ENCODE measurements around the gene TTF2.

TTF2 gene

GRCh38 chr1:117034791-117035290 lies 25.3 kb upstream of the TTF2 start:
- no peak for TF ChIP-seq CTCF (IDR thresholded peaks at IDR 0.05; ENCODE audit: insufficient read depth, low read length, poor library complexity, severe bottlenecking)
- Histone ChIP-seq H3K36me3 (ENCODE audit: control insufficient read depth, insufficient read depth, low read length) (no peaks in the 10 kb centered on the region), H3K27me3 (replicated peaks; ENCODE audit: control insufficient read depth, insufficient read depth, low read length) (no peaks in the 10 kb centered on the region), H3K4me3 (replicated peaks; ENCODE audit: low read depth, low read length) (no peak overlapping the region)
- DNase-seq (ENCODE audit: extremely low read depth, insufficient read length) = no peak

GRCh38 chr1:117036018-117036461 lies 24.1 kb upstream of the TTF2 start:
- Histone ChIP-seq H3K36me3 (ENCODE audit: control insufficient read depth, insufficient read depth, low read length) (no peaks in the 10 kb centered on the region), H3K4me3 (replicated peaks; ENCODE audit: low read depth, low read length) (no peak overlapping the region), H3K27me3 (replicated peaks; ENCODE audit: control insufficient read depth, insufficient read depth, low read length) (no peaks in the 10 kb centered on the region)
- no peak for DNase-seq (ENCODE audit: extremely low read depth, insufficient read length)
- no peak for TF ChIP-seq CTCF (IDR thresholded peaks at IDR 0.05; ENCODE audit: insufficient read depth, low read length, poor library complexity, severe bottlenecking)

- no peak overlapping the region for H3K4me3 ChIP-seq (replicated peaks; ENCODE audit: low read depth, low read length)
- DNase-seq (ENCODE audit: extremely low read depth, insufficient read length) = no peak
- TF ChIP-seq CTCF (IDR thresholded peaks at IDR 0.05; ENCODE audit: insufficient read depth, low read length, poor library complexity, severe bottlenecking) = no peak
- no peaks in the 10 kb centered on the region for H3K36me3 ChIP-seq (ENCODE audit: control insufficient read depth, insufficient read depth, low read length)
- H3K27me3 ChIP-seq (replicated peaks; ENCODE audit: control insufficient read depth, insufficient read depth, low read length) = no peaks in the 10 kb centered on the region
Measured at GRCh38 chr1:117037802-117038201, 22.3 kb upstream of the TTF2 start.

GRCh38 chr1:117038236-117038635 lies 21.9 kb upstream of the TTF2 start:
- H3K27me3 ChIP-seq (replicated peaks; ENCODE audit: control insufficient read depth, insufficient read depth, low read length) = no peaks in the 10 kb centered on the region
- no peak overlapping the region for H3K4me3 ChIP-seq (replicated peaks; ENCODE audit: low read depth, low read length)
- no peak for TF ChIP-seq CTCF (IDR thresholded peaks at IDR 0.05; ENCODE audit: insufficient read depth, low read length, poor library complexity, severe bottlenecking)
- H3K36me3 ChIP-seq (ENCODE audit: control insufficient read depth, insufficient read depth, low read length) = no peaks in the 10 kb centered on the region
- no peak for DNase-seq (ENCODE audit: extremely low read depth, insufficient read length)

- no peak for DNase-seq (ENCODE audit: extremely low read depth, insufficient read length)
- TF ChIP-seq CTCF (IDR thresholded peaks at IDR 0.05; ENCODE audit: insufficient read depth, low read length, poor library complexity, severe bottlenecking) = no peak
- Histone ChIP-seq H3K36me3 (ENCODE audit: control insufficient read depth, insufficient read depth, low read length) (peaks cover 3% of the 10 kb centered on the region), H3K27me3 (replicated peaks; ENCODE audit: control insufficient read depth, insufficient read depth, low read length) (no peaks in the 10 kb centered on the region), H3K4me3 (replicated peaks; ENCODE audit: low read depth, low read length) (no peak overlapping the region)
Measured at GRCh38 chr1:117044217-117044616, 15.9 kb upstream of the TTF2 start.

- no peak for TF ChIP-seq CTCF (IDR thresholded peaks at IDR 0.05; ENCODE audit: insufficient read depth, low read length, poor library complexity, severe bottlenecking)
- no peak for DNase-seq (ENCODE audit: extremely low read depth, insufficient read length)
- H3K27me3 ChIP-seq (replicated peaks; ENCODE audit: control insufficient read depth, insufficient read depth, low read length) = no peaks in the 10 kb centered on the region
- no peak overlapping the region for H3K4me3 ChIP-seq (replicated peaks; ENCODE audit: low read depth, low read length)
- H3K36me3 ChIP-seq (ENCODE audit: control insufficient read depth, insufficient read depth, low read length) = peaks cover 5% of the 10 kb centered on the region
Measured at GRCh38 chr1:117045644-117046043, 14.5 kb upstream of the TTF2 start.

All from GM06990 (cell line).